Measurements from ENCODE around the gene SMIM44.

DNA sequence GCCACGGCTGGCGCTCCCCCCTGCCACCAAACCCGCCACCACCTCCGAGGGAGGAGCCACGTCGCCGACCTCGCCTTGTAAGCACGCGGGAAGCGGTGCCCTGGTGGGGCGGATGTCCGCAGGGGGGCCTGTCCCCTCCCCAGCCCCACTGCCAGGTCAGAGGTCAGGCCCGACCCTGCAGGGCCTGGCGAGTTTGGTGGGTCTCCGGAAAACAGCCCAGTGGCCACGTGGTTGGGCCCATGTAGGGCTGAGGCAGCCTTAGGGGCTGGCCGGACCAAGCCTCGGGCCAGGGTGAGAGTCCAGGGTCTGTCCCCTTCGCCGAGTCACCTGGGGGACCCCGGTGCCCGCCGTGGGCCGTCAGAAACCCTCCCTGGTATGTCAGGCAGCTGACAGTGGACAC lies 29.4 kb downstream of the SMIM44 start:
- TF ChIP-seq, protein P1, sequence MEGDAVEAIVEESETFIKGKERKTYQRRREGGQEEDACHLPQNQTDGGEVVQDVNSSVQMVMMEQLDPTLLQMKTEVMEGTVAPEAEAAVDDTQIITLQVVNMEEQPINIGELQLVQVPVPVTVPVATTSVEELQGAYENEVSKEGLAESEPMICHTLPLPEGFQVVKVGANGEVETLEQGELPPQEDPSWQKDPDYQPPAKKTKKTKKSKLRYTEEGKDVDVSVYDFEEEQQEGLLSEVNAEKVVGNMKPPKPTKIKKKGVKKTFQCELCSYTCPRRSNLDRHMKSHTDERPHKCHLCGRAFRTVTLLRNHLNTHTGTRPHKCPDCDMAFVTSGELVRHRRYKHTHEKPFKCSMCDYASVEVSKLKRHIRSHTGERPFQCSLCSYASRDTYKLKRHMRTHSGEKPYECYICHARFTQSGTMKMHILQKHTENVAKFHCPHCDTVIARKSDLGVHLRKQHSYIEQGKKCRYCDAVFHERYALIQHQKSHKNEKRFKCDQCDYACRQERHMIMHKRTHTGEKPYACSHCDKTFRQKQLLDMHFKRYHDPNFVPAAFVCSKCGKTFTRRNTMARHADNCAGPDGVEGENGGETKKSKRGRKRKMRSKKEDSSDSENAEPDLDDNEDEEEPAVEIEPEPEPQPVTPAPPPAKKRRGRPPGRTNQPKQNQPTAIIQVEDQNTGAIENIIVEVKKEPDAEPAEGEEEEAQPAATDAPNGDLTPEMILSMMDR (IDR thresholded peaks at IDR 0.05), result no peak
- TF ChIP-seq EZH2phosphoT487 (IDR thresholded peaks at IDR 0.05), result no peak
